ENCODE results near the gene SENP5.

Gene SENP5

GRCh38 chr3:196886144-196886543 lies 18.4 kb downstream of the SENP5 start:
- no peak for DNase-seq

GRCh38 chr3:196889844-196890708 lies 22.4 kb downstream of the SENP5 start:
- no peak for DNase-seq

GRCh38 chr3:196894557-196895295 lies 27.0 kb downstream of the SENP5 start:
- no peak for DNase-seq

GRCh38 chr3:196896229-196896628 lies 28.5 kb downstream of the SENP5 start:
- no peak for DNase-seq

GRCh38 chr3:196901768-196902167 lies 34.0 kb downstream of the SENP5 start:
- no peak for DNase-seq

GRCh38 chr3:196902296-196902695 lies 34.6 kb downstream of the SENP5 start:
- no peak for DNase-seq

GRCh38 chr3:196903740-196904139 lies 36.0 kb downstream of the SENP5 start:
- no peak for DNase-seq

GRCh38 chr3:196914866-196915265 lies 47.1 kb downstream of the SENP5 start:
- no peak for DNase-seq

- no peak for DNase-seq
Measured at GRCh38 chr3:196915375-196915774, 47.7 kb downstream of the SENP5 start.

- no peak for DNase-seq
Measured at GRCh38 chr3:196916221-196916620, 48.5 kb downstream of the SENP5 start.

- DNase-seq = no peak
Measured at GRCh38 chr3:196916995-196917394, 49.3 kb downstream of the SENP5 start.

- no peak for DNase-seq
Measured at GRCh38 chr3:196918968-196919367, 51.2 kb downstream of the SENP5 start.

- no peak for DNase-seq
Measured at GRCh38 chr3:196920733-196921132, 53.0 kb downstream of the SENP5 start.

GRCh38 chr3:196927571-196928453 lies 60.1 kb downstream of the SENP5 start:
- no peak for DNase-seq

- DNase-seq = no peak
Measured at GRCh38 chr3:196931157-196931556, 63.4 kb downstream of the SENP5 start.

- DNase-seq = no peak
Measured at GRCh38 chr3:196931828-196932587, 64.3 kb downstream of the SENP5 start.

GRCh38 chr3:196932600-196932999 lies 64.9 kb downstream of the SENP5 start:
- no peak for DNase-seq

- no peak for DNase-seq
Measured at GRCh38 chr3:196936288-196936687, 68.6 kb downstream of the SENP5 start.

- DNase-seq = no peak
Measured at GRCh38 chr3:196938124-196938523, 70.4 kb downstream of the SENP5 start.

GRCh38 chr3:196938576-196938975 lies 70.9 kb downstream of the SENP5 start:
- no peak for DNase-seq

GRCh38 chr3:196941729-196942225 lies 74.1 kb downstream of the SENP5 start:
- DNase-seq = peak; percentile 65

Measured in CD4-positive, alpha-beta T cell treated with Interleukin-10 for 1 hour (primary cell).